ENCODE data around the gene BCR.

Gene BCR

DNA sequence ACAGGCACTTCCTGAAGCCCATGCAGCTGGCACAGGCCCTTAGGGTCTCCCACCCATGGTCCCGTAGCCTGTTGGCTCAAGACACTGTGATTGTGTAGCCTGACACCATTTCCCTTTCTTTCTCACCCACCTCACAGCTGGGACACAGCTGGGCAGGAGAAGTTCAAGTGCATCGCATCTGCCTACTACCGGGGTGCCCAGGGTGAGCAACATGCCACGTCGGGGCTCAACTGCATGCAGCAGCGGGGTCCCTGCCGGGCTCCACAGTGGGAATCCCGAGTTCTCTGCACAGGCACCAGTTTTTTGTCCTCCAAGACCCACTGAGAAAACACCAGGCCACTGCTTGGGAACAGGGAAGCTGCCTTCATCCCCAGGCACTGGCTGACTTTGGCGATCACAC lies 24.5 kb upstream of the BCR start:
- ChIA-PET POLR2A (no interaction called here), CTCF (interaction anchor here (0.7 to 1.3 kb wide), 4 partner anchors 9 to 230 kb away, joined by 3 read pairs; no protein-coding TSS in a partner anchor)
- TF ChIP-seq, protein P1, sequence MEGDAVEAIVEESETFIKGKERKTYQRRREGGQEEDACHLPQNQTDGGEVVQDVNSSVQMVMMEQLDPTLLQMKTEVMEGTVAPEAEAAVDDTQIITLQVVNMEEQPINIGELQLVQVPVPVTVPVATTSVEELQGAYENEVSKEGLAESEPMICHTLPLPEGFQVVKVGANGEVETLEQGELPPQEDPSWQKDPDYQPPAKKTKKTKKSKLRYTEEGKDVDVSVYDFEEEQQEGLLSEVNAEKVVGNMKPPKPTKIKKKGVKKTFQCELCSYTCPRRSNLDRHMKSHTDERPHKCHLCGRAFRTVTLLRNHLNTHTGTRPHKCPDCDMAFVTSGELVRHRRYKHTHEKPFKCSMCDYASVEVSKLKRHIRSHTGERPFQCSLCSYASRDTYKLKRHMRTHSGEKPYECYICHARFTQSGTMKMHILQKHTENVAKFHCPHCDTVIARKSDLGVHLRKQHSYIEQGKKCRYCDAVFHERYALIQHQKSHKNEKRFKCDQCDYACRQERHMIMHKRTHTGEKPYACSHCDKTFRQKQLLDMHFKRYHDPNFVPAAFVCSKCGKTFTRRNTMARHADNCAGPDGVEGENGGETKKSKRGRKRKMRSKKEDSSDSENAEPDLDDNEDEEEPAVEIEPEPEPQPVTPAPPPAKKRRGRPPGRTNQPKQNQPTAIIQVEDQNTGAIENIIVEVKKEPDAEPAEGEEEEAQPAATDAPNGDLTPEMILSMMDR (IDR thresholded peaks at IDR 0.05; ENCODE audit: control extremely low read depth, extremely low read depth, low read depth, missing control alignments), result no peak
- no peak for DNase-seq (ENCODE audit: extremely low spot score)

DNA sequence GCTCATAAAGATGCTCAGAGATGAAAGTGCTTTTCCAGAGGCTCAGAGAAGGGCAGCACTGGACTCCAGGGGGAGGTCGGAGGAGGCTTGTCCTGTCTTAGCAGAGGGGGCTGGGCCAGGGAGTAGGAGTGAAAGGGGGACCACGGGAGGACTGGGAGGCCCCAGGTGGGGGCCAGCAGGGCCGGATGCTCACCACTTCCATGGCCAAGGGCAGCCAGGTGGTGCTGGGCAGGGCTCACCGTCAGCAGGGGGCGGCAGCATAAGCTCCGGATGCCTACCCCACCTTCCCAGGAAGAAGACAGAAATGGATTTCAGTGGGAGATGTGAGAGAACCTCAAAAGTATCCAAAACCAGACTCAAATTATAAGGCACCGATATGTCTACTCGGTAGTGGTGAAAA lies 24.0 kb upstream of the BCR start:
- TF ChIP-seq, protein P1 (IDR thresholded peaks at IDR 0.05; ENCODE audit: control extremely low read depth, extremely low read depth, low read depth, missing control alignments), result no peak
- ChIA-PET CTCF (interaction anchor here (0.7 to 1.3 kb wide), 3 partner anchors 8 to 125 kb away, joined by 3 read pairs; no protein-coding TSS in a partner anchor), POLR2A (no interaction called here)
- DNase-seq (ENCODE audit: extremely low spot score), result no peak

DNA sequence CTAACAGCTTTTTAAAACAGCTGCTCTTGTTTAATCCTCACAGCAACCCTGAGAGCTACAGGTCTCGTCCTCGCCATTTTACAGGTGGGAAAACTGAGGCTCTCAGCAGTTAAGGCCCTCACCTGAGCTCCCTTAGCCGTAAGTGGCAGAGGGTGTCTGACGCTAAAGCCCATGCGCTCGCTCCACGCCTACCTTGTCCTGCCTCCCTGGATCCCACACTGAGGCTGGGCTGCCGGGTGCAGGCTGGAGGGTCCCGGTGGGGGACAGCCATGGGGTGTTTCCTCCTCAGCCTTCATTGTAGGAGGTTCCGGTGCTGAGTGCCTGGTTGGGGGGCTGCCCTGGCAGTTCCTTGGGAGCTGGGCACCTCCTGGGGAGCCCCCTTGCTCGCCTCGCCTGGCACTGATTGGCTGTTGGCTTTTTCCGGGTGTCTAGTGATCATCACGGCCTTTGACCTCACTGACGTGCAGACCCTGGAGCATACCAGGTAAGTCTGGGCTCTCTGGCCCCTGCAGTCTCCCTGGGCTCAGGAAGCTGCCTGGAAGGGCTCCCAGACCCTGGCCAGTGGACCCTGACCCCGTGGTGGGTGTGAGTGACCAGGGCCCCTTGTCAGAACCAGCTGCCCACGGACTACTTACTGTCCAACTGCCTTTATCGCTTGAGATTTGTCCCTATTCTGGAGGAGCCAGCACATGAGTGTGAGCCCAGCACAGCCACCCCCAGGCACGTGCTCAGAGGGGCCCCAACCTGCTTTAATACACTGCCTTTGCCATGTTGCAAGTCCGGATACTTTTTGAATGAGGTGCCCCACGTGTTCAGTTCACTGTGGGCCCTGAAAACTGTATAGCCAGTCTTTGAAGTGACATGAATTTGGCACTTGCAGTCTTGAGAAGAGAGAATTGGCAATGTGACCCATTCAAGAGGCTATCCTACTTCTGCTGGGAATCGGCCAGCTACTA lies 22.5 kb upstream of the BCR start:
- DNase-seq (ENCODE audit: extremely low spot score), result no peak
- ChIA-PET POLR2A (no interaction called here), CTCF (interaction anchor here (1.1 to 1.5 kb wide), 3 partner anchors 9 to 16 kb away, joined by 3 to 5 read pairs (median 4); partner anchors contain the start of gene RAB36)
- TF ChIP-seq, protein P1 (IDR thresholded peaks at IDR 0.05; ENCODE audit: control extremely low read depth, extremely low read depth, low read depth, missing control alignments), result no peak

DNA sequence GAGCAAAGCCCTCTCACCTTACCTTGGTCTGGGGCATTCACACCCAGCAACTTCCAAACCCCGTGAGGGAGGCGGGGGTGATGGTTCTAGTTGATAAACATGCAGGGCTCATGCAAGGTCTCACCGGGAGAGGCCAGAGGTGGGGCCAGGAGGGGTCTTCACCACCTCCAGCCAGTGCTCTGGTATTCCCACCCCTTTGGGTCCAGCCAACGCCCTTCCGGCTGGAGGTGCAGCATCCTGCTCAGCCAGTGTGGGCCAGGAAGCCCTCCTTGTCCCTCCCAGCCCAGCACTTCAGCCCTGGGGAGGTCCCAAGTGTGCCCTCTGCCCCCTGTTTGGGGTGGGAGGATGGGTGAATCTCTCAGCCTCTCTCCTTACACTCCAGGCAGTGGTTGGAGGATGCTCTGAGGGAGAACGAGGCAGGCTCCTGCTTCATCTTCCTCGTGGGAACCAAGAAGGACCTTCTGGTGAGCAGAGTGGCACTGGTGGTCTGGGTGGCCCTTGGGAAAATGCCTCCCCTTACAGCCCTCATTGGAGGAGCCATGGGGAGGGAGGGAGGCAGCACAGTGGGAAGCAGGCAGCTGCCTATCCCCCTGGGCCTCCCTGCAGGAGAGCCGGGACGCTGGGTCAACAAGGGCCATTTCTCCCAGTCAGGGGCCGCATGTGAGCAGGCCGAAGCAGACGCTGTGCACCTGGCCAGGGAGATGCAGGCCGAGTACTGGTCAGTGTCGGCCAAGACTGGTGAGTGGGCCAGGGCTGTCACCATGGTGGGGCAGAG lies 21.6 kb upstream of the BCR start:
- no peak for DNase-seq (ENCODE audit: extremely low spot score)
- ChIA-PET POLR2A (no interaction called here), CTCF (interaction anchor here (1.5 kb wide), 2 partner anchors 14 to 16 kb away, joined by 3 to 5 read pairs; partner anchors contain the start of gene RAB36)
- TF ChIP-seq, protein P1 (IDR thresholded peaks at IDR 0.05; ENCODE audit: control extremely low read depth, extremely low read depth, low read depth, missing control alignments), result no peak

DNA sequence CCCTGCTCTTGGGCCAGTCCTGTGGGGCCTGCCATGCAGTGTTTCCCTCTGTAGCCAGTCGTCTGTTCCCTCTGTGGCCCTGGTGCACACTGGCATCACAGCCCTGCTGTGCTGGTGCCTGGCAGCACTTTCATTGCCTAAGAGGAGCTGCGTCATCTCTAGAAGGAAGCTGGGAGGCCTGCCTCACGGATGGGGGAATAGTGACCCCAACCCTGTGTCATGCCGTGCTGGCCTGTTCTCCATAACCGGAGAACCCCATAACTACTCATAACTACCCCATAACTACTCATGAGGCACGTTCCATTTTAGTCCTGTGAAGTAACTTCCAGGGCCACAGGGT lies 21.0 kb upstream of the BCR start:
- ChIA-PET POLR2A (no interaction called here), CTCF (no interaction called here)
- DNase-seq (ENCODE audit: extremely low spot score), result no peak
- TF ChIP-seq, protein P1 (IDR thresholded peaks at IDR 0.05; ENCODE audit: control extremely low read depth, extremely low read depth, low read depth, missing control alignments), result no peak

DNA sequence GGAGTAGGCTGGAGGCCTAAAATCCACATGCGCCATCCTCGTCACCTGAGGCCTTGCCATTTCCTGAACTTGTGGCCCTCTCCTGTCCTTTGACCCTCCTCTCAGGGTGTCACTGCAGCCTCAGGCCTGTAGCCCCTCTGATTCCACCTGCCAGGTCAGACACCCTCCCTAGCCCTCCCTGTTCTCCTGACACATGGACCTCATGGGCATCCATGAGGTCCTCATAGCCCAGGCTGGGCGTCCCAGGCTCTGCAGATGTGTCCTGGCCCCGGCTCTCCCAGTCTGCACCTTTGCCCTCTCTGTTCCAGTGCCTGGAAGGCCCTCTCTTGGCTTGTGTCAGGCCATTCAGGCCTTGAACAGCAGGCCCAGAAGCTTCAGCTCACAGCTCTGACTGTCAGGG lies 19.3 kb upstream of the BCR start:
- DNase-seq (ENCODE audit: extremely low spot score), result no peak
- TF ChIP-seq, protein P1 (IDR thresholded peaks at IDR 0.05; ENCODE audit: control extremely low read depth, extremely low read depth, low read depth, missing control alignments), result no peak
- POLR2A ChIA-PET, result no interaction called here
- CTCF ChIA-PET, result no interaction called here

All from GM10248 (cell line).